Measurements from ENCODE around the gene IQCK.

- TF ChIP-seq CTCF (IDR thresholded peaks at IDR 0.05), result no peak
- no peak for TF ChIP-seq EP300 (IDR thresholded peaks at IDR 0.05)
- TF ChIP-seq POLR2AphosphoS5 (IDR thresholded peaks at IDR 0.05), result no peak
Observed at GRCh38 chr16:19890901-19891300, 172.8 kb downstream of the IQCK start.

All from upper lobe of left lung (tissue), 4 donors.